GM12872 (cell line): ENCODE data around the gene CTXN3.

Experiments used
- CTCF ChIP-seq: IDR thresholded peaks from 3 replicates; pipeline ENCODE4 v1.5.1; 2011; ENCODE audit warnings: low read depth, mild to moderate bottlenecking, low read length, moderate library complexity; ENCODE audit not compliant: insufficient read depth

The CTXN3 gene

GRCh38 chr5:127667926-127668325 lies 19.0 kb downstream of the CTXN3 start:
- no peak for TF ChIP-seq CTCF

- TF ChIP-seq CTCF, result no peak
These were observed 22.3 kb downstream of the CTXN3 start for GRCh38 chr5:127671218-127671617.

GRCh38 chr5:127673117-127673800 lies 24.4 kb downstream of the CTXN3 start:
- TF ChIP-seq CTCF, result no peak

- TF ChIP-seq CTCF, result no peak
These were observed 31.7 kb downstream of the CTXN3 start for GRCh38 chr5:127680595-127680994.

GRCh38 chr5:127683008-127683407 lies 34.1 kb downstream of the CTXN3 start:
- no peak for TF ChIP-seq CTCF

GRCh38 chr5:127684726-127685467 lies 36.0 kb downstream of the CTXN3 start:
- no peak for TF ChIP-seq CTCF

GRCh38 chr5:127685662-127686061 lies 36.8 kb downstream of the CTXN3 start:
- no peak for TF ChIP-seq CTCF
